Measurements from ENCODE around the gene TTC19. TPM values are rescaled to one million over a fixed set of nuclear protein-coding genes. Genes with fewer than 3 reads are reported as not detected.

TTC19 gene
- total and polyA plus RNA-seq, 2 of the 8 experiments (the other 6 are each of a cell fraction or from before 2014, with no cell fraction given): 11.8 to 55.0 TPM

- TF ChIP-seq RBBP5 (IDR thresholded peaks at IDR 0.05; ENCODE audit: borderline replicate concordance, low read depth, low read length) (no peak), NRF1 (IDR thresholded peaks at IDR 0.05; ENCODE audit: low read depth, low read length) (no peak)
- TF ChIP-seq, protein P1, sequence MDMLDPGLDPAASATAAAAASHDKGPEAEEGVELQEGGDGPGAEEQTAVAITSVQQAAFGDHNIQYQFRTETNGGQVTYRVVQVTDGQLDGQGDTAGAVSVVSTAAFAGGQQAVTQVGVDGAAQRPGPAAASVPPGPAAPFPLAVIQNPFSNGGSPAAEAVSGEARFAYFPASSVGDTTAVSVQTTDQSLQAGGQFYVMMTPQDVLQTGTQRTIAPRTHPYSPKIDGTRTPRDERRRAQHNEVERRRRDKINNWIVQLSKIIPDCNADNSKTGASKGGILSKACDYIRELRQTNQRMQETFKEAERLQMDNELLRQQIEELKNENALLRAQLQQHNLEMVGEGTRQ (IDR thresholded peaks at IDR 0.05; ENCODE audit: low read length): no peak
Observed at GRCh38 chr17:15963670-15964110, 35.9 kb upstream of the TTC19 start (continued).

Measured in H1 (cell line).